ENCODE measurements around the gene TMSB15B. TPM values are rescaled to one million over a fixed set of nuclear protein-coding genes. Genes with fewer than 3 reads are reported as not detected.
A peak's percentile ranks its signal among the peaks of the same experiment; 100 is the strongest.
"Not testable (repeated sequence)": the region's sequence is repeated elsewhere in the genome, so short reads cannot be mapped to it uniquely, and the experiment has no call there.

TMSB15B gene
- total RNA-seq, 1 donor from 2014 or later, result 16.2 TPM

GRCh38 chrX:103927030-103927429 lies 35.4 kb upstream of the TMSB15B start:
- no peak for TF ChIP-seq CTCF (IDR thresholded peaks at IDR 0.05; ENCODE audit: insufficient read depth, low read length, poor library complexity, severe bottlenecking)
- Histone ChIP-seq H3K27me3 (ENCODE audit: control insufficient read depth, insufficient read depth, low read length) (no peaks in the 10 kb centered on the region), H3K4me3 (ENCODE audit: low read depth, low read length) (no peak overlapping the region), H3K36me3 (ENCODE audit: control insufficient read depth, insufficient read depth, low read length) (no peaks in the 10 kb centered on the region)
- no peak for DNase-seq (ENCODE audit: low read depth)

GRCh38 chrX:103927633-103928032 lies 34.8 kb upstream of the TMSB15B start:
- no peaks in the 10 kb centered on the region for H3K36me3 ChIP-seq (ENCODE audit: control insufficient read depth, insufficient read depth, low read length)
- H3K4me3 ChIP-seq (ENCODE audit: low read depth, low read length), result no peak overlapping the region
- no peak for TF ChIP-seq CTCF (IDR thresholded peaks at IDR 0.05; ENCODE audit: insufficient read depth, low read length, poor library complexity, severe bottlenecking)
- peaks cover 2% of the 10 kb centered on the region for H3K27me3 ChIP-seq (ENCODE audit: control insufficient read depth, insufficient read depth, low read length)
- no peak for DNase-seq (ENCODE audit: low read depth)

DNA sequence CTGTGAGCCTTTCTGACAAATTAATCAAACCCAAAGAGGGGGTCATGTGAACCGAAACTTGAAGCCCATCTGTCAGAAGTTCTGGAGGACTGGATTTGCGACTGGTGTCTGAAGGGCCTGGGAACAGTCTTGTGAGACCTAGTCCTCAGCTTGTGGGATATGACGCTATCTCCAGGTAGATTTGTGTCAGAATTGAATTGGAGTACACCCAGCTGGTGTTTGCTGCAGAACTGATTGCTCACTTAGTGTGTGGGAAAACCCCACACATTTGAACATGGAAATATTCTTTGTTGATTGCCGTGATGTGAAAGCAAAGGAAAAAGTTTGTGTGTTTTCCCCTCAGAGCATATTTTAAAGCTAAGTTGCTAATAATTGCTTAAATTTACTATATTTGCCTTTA lies 30.3 kb upstream of the TMSB15B start:
- DNase-seq (ENCODE audit: low read depth), result no peak
- H3K36me3 ChIP-seq (ENCODE audit: control insufficient read depth, insufficient read depth, low read length), result no peaks in the 10 kb centered on the region
- H3K27me3 ChIP-seq (ENCODE audit: control insufficient read depth, insufficient read depth, low read length), result peaks cover 2% of the 10 kb centered on the region
- TF ChIP-seq CTCF (IDR thresholded peaks at IDR 0.05; ENCODE audit: insufficient read depth, low read length, poor library complexity, severe bottlenecking), result no peak
- H3K4me3 ChIP-seq (ENCODE audit: low read depth, low read length), result no peak overlapping the region

DNA sequence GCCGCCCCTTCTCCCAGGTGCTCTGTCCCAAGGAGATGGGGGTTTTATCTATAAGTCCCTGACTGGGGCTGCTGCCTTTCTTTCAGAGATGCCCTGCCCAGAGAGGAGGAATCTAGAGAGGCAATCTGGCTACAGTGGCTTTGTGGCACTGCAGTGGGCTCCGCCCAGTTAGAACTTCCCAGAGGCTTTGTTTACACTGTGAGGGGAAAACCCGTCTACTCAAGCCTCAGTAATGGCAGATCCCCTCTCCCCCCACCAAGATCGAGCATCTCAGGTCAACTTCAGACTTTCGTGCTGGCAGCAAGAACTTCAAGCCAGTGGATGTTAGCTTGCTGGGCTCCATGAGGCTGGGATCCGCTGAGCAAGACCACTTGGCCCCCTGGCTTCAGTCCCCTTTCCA lies 22.2 kb upstream of the TMSB15B start:
- H3K27me3 ChIP-seq (ENCODE audit: control insufficient read depth, insufficient read depth, low read length); H3K36me3 ChIP-seq (ENCODE audit: control insufficient read depth, insufficient read depth, low read length); DNase-seq (ENCODE audit: low read depth); H3K4me3 ChIP-seq (ENCODE audit: low read depth, low read length): not testable (repeated sequence)

DNA sequence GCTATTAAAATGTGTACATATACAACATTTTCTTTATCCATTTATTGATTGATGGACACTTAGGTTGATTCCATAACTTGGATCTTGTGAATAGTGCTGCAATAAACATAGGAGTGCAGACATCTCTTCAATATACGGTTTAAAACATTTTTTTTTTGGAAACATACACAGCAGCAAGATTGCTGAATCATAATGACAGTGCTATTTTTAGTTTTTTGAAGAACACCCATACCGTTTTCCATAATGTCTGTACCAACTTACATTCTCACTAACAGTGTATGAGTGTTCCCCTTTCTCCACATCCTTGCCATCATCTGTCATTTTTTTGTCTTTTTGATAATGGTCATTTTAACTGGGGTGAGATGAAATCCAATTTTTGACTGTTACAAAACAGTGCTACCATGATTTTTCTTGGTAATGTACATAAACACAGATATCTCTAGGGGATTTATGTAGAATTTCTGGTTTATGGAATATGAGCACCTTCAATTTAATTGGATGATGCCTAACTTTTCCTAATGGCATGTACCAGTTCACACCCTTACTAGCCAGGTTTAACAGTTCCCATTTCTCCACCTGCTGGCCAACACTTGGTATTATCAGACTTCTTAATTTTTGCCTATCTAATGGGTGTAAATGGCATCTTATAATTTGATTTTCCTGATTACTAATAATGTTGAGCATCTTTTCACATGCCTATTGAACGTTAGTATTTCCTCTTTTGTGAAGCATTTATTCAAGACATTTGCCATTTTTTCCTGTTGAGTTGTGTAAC lies 21.0 kb upstream of the TMSB15B start:
- TF ChIP-seq CTCF (IDR thresholded peaks at IDR 0.05; ENCODE audit: insufficient read depth, low read length, poor library complexity, severe bottlenecking), result peak; percentile 48
- no peak for DNase-seq (ENCODE audit: low read depth)
- no peaks in the 10 kb centered on the region for H3K36me3 ChIP-seq (ENCODE audit: control insufficient read depth, insufficient read depth, low read length)
- H3K27me3 ChIP-seq (ENCODE audit: control insufficient read depth, insufficient read depth, low read length), result no peaks in the 10 kb centered on the region
- no peak overlapping the region for H3K4me3 ChIP-seq (ENCODE audit: low read depth, low read length)

DNA sequence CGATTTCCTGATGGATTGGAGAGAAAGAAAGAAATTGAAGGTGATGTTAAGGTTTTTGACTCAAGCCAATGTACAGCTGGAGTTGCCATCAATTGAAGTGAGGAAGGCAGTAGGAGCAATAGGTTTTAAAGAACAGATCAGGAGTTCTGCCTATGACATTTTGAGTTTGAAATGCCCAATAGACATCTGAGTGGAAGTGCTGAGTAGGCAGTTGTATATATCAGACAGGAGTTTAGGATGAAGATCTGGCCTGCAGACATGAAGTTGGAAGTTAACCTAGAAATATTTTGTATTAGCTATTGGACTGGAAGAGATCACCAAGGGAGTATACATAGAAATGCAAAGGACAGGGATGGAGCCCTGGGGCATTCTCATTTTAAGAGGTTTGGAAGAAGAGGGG lies 12.9 kb upstream of the TMSB15B start:
- TF ChIP-seq CTCF (IDR thresholded peaks at IDR 0.05; ENCODE audit: insufficient read depth, low read length, poor library complexity, severe bottlenecking), result no peak
- Histone ChIP-seq H3K36me3 (ENCODE audit: control insufficient read depth, insufficient read depth, low read length) (no peaks in the 10 kb centered on the region), H3K27me3 (ENCODE audit: control insufficient read depth, insufficient read depth, low read length) (no peaks in the 10 kb centered on the region), H3K4me3 (ENCODE audit: low read depth, low read length) (no peak overlapping the region)
- no peak for DNase-seq (ENCODE audit: low read depth)
